Activated B cell treated with CpG ODN at 0.5 μM for 24 hours (primary cell): Measurements from ENCODE around the gene BRD7. TPM values are rescaled to one million over a fixed set of nuclear protein-coding genes. Genes with fewer than 3 reads are reported as not detected.

ENCODE experiments used
- ATAC-seq: fragments of 200-7000 bp; cut with Tn5 transposase; one replicate; pipeline ENCODE4 v1.10.0; 2021; ENCODE audit warnings: low read depth, mild to moderate bottlenecking, moderate library complexity
- CTCF ChIA-PET: fragments of 350-600 bp; sonication (Branson Sonifier 250); formaldehyde crosslinking; loops from one replicate; lab custom pipeline; 2021; ENCODE audit warnings: antibody characterized with exemption; lab: Charles Lee
- POLR2A ChIA-PET: fragments of 350-600 bp; sonication (Branson Sonifier 250); formaldehyde crosslinking; loops from one replicate; lab custom pipeline; 2021; ENCODE audit warnings: antibody characterized with exemption; lab: Charles Lee
- DNase-seq: peaks from one replicate; pipeline ENCODE4 v3.0.0; 2022
- H3K27ac Mint-ChIP-seq: one replicate; pipeline ENCODE4 v1.8.0; 2020; ENCODE audit warnings: mixed read lengths
- H3K27me3 Mint-ChIP-seq: one replicate; pipeline ENCODE4 v1.8.0; 2021; ENCODE audit warnings: mixed read lengths
- H3K36me3 Mint-ChIP-seq: one replicate; pipeline ENCODE4 v1.8.0; 2021; ENCODE audit warnings: low read depth, mixed read lengths
- H3K4me1 Mint-ChIP-seq: one replicate; pipeline ENCODE4 v1.8.0; 2021; ENCODE audit warnings: mixed read lengths
- H3K4me3 Mint-ChIP-seq: one replicate; pipeline ENCODE4 v1.8.0; 2020; ENCODE audit warnings: mild to moderate bottlenecking, mixed read lengths
- H3K9me3 Mint-ChIP-seq: one replicate; pipeline ENCODE4 v1.8.0; 2020; ENCODE audit warnings: mixed read lengths
- intact Hi-C: fragments of 100-400 bp; cut with micrococcal nuclease; formaldehyde crosslinking; loops from one replicate; pipeline ENCODE4 v1.15.1; 2024
- total RNA-seq: library from RNA; stranded (reverse); gene quantifications from 2 replicates; pipeline ENCODE4 v1.2.3, GENCODE V29; 2022
- TF ChIP-seq, protein P1 (sequence below): fragments of 200-600 bp; IDR thresholded peaks from one replicate; pipeline ENCODE4 v1.8.0; 2022; ENCODE audit warnings: antibody characterized with exemption, mild to moderate bottlenecking

Gene BRD7
- total RNA-seq, 1 donor from 2014 or later = 65.2 TPM

DNA sequence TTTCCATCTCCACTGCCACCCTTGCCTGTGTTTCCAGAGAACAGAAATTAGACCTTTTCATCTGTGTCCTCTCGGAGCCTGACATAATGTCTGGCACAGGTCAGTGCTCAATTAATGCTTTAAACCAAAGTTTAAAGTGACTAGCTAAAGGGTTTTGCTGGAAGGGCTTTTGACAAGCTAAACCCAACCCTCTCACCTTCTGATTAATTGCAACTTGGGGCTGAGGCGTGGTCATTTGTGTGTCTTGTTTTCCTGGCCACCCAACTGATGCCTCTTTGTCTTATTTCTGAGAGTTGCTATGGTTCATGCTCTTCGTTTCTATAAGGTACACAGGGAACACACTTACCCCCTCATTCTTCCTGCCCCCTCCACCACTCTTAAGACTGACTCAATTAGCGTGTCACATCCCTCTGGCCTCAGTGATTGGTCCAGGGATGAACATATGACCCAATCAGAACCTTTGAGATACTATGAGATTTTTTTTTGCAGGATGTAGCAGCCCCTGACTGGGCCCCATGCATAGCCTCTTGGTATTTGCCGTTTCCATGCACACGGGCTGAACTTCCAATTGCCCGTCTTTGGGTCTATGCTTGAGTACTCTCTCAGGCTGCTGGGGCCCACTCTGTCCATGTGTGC is 15.8 kb upstream of the BRD7 start:
- TF ChIP-seq, protein P1, sequence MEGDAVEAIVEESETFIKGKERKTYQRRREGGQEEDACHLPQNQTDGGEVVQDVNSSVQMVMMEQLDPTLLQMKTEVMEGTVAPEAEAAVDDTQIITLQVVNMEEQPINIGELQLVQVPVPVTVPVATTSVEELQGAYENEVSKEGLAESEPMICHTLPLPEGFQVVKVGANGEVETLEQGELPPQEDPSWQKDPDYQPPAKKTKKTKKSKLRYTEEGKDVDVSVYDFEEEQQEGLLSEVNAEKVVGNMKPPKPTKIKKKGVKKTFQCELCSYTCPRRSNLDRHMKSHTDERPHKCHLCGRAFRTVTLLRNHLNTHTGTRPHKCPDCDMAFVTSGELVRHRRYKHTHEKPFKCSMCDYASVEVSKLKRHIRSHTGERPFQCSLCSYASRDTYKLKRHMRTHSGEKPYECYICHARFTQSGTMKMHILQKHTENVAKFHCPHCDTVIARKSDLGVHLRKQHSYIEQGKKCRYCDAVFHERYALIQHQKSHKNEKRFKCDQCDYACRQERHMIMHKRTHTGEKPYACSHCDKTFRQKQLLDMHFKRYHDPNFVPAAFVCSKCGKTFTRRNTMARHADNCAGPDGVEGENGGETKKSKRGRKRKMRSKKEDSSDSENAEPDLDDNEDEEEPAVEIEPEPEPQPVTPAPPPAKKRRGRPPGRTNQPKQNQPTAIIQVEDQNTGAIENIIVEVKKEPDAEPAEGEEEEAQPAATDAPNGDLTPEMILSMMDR = no peak
- no peak overlapping the region for H3K4me3 Mint-ChIP-seq
- H3K27me3 Mint-ChIP-seq = peaks cover 2% of the 10 kb centered on the region
- ATAC-seq = no peak
- H3K4me1 Mint-ChIP-seq = no peaks in the 10 kb centered on the region
- no peaks in the 10 kb centered on the region for H3K36me3 Mint-ChIP-seq
- ChIA-PET POLR2A (no interaction called here), CTCF (interaction anchor here (0.5 kb wide), 1 partner anchor 1972 kb away, joined by 3 read pairs; no protein-coding TSS in a partner anchor)
- DNase-seq = no peak
- intact Hi-C loops = no loop called here
- H3K9me3 Mint-ChIP-seq = no peaks in the 10 kb centered on the region
- no peak overlapping the region for H3K27ac Mint-ChIP-seq

DNA sequence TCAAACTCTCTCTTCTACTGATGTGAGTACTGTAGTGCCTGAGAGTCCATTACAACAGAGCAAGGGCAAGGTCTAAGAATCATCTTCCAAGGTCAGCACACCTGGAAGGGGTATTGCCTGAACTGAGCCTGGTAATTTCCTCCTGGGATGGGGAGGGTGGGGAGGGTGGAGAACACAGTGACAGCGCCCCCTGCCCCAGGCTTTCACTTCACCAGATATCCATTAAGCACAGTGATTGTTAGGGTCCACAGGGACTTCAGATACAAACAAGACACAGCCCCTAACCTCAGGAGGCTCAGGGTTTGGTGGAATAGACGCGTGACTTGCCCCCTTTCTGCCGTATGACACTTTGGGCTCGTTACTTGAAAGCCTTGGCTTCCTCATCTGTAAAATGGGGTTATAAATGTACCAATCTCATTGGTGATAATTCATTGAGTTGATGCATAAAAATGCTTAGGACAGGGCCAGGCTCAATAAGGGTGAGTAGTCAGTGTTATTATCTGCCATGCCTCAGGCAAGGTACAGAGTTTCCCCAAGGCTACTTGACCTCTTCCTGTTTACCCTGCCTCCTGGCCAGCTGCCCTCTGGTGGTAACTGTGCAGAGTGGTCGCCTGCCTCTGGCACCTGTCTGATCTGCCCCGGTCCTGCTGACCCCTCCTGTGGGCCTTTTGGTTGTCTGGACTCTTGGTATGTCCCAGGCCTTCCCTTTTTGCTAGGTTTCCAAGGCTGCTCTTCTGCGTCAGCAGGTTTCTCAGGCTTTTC is 13.1 kb upstream of the BRD7 start:
- H3K36me3 Mint-ChIP-seq = no peaks in the 10 kb centered on the region
- no peaks in the 10 kb centered on the region for H3K4me1 Mint-ChIP-seq
- intact Hi-C loops = no loop called here
- ChIA-PET POLR2A (no interaction called here), CTCF (no interaction called here)
- H3K4me3 Mint-ChIP-seq = no peak overlapping the region
- ATAC-seq (no peak), DNase-seq (no peak)
- H3K27me3 Mint-ChIP-seq = peaks cover 2% of the 10 kb centered on the region
- H3K27ac Mint-ChIP-seq = no peak overlapping the region
- TF ChIP-seq, protein P1 = no peak
- H3K9me3 Mint-ChIP-seq = no peaks in the 10 kb centered on the region

- ChIA-PET CTCF (interaction anchor here (1.0 kb wide), 1 partner anchor 354 kb away, joined by 3 read pairs; the partner anchor contains the start of gene CNEP1R1), POLR2A (no interaction called here)
- no peak overlapping the region for H3K27ac Mint-ChIP-seq
- no peaks in the 10 kb centered on the region for H3K9me3 Mint-ChIP-seq
- H3K4me3 Mint-ChIP-seq = no peak overlapping the region
- no peak for DNase-seq
- TF ChIP-seq, protein P1 = no peak
- H3K36me3 Mint-ChIP-seq = no peaks in the 10 kb centered on the region
- H3K27me3 Mint-ChIP-seq = peaks cover 11% of the 10 kb centered on the region
- no peak for ATAC-seq
- intact Hi-C loops = no loop called here
- H3K4me1 Mint-ChIP-seq = no peaks in the 10 kb centered on the region
Measured at GRCh38 chr16:50378417-50378816, 9.6 kb upstream of the BRD7 start.

- Mint-ChIP-seq H3K36me3 (no peaks in the 10 kb centered on the region), H3K4me3 (no peak overlapping the region), H3K4me1 (no peaks in the 10 kb centered on the region), H3K27ac (no peak overlapping the region), H3K9me3 (no peaks in the 10 kb centered on the region), H3K27me3 (peaks cover 14% of the 10 kb centered on the region)
- DNase-seq (no peak), ATAC-seq (no peak)
- intact Hi-C loops = no loop called here
- CTCF ChIA-PET = interaction anchor here (0.8 kb wide), 1 partner anchor 166 kb away, joined by 3 read pairs; no protein-coding TSS in a partner anchor
- TF ChIP-seq, protein P1 = no peak
- POLR2A ChIA-PET = no interaction called here
Measured at GRCh38 chr16:50377001-50377400, 8.2 kb upstream of the BRD7 start.

DNA sequence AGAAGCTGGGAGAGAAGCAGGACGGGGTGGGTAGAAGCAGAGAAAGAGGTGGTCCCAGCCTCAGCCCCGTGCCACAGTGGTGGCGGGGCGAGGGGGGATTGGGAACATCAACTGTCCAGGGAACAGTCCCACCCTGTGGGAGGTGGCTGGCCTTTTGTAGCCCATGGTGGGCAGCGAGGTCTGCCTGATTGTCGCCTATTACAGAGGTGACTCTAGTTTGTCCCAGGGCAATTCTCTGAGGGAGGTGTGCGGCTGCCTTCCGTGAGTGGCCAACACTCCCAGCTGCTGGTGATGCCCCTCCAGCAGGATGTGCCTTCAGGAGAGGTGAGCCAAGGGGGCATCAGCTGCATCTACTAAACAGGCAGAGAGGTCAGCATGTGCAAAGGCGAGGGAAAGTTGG is 5.0 kb upstream of the BRD7 start:
- ATAC-seq = no peak
- Mint-ChIP-seq H3K4me3 (no peak overlapping the region), H3K36me3 (peaks cover 4% of the 10 kb centered on the region), H3K4me1 (peaks cover 7% of the 10 kb centered on the region), H3K9me3 (no peaks in the 10 kb centered on the region), H3K27me3 (peaks cover 14% of the 10 kb centered on the region), H3K27ac (no peak overlapping the region)
- intact Hi-C loops = no loop called here
- ChIA-PET CTCF (no interaction called here), POLR2A (no interaction called here)
- DNase-seq = no peak
- TF ChIP-seq, protein P1 = no peak
